Activated CD4-positive, alpha-beta T cell treated with anti-CD3 and anti-CD28 coated beads, Interleukin-2, amount 10 ng/mL, durations not matched to agents 24 days and 14 days (primary cell): ENCODE data around the gene MIEF1. TPM values are rescaled to one million over a fixed set of nuclear protein-coding genes. Genes with fewer than 3 reads are reported as not detected.

Source experiments
- DNase-seq: peaks from one replicate; pipeline ENCODE4 v3.0.0; 2022
- H3K27ac Mint-ChIP-seq: one replicate; pipeline ENCODE4 v1.8.0; 2022; ENCODE audit warnings: mild to moderate bottlenecking, mixed read lengths
- H3K27me3 Mint-ChIP-seq: one replicate; pipeline ENCODE4 v1.8.0; 2022; ENCODE audit warnings: mixed read lengths
- H3K36me3 Mint-ChIP-seq: one replicate; pipeline ENCODE4 v1.8.0; 2022; ENCODE audit warnings: low read depth, mild to moderate bottlenecking, mixed read lengths
- H3K4me1 Mint-ChIP-seq: one replicate; pipeline ENCODE4 v1.8.0; 2021; ENCODE audit warnings: mixed read lengths
- H3K4me3 Mint-ChIP-seq: one replicate; pipeline ENCODE4 v1.8.0; 2022; ENCODE audit warnings: mild to moderate bottlenecking, moderate library complexity, mixed read lengths
- H3K9me3 Mint-ChIP-seq: one replicate; pipeline ENCODE4 v1.8.0; 2021; ENCODE audit warnings: mixed read lengths
- intact Hi-C: fragments of 100-400 bp; cut with micrococcal nuclease; formaldehyde crosslinking; loops from one replicate; pipeline ENCODE4 v1.15.1; 2023
- total RNA-seq: library from RNA; stranded (reverse); gene quantifications from 2 replicates; pipeline ENCODE4 v1.2.3, GENCODE V29; 2022

Gene MIEF1
- total RNA-seq, 1 donor from 2014 or later: 54.8 TPM

- no peaks in the 10 kb centered on the region for H3K36me3 Mint-ChIP-seq
- intact Hi-C loops: no loop called here
- H3K27me3 Mint-ChIP-seq: peaks cover 3% of the 10 kb centered on the region
- no peak overlapping the region for H3K27ac Mint-ChIP-seq
- H3K9me3 Mint-ChIP-seq: no peaks in the 10 kb centered on the region
- DNase-seq: no peak
- peaks cover 11% of the 10 kb centered on the region for H3K4me1 Mint-ChIP-seq
- no peak overlapping the region for H3K4me3 Mint-ChIP-seq
Measured at GRCh38 chr22:39466228-39467006, 35.7 kb upstream of the MIEF1 start.

- H3K4me3 Mint-ChIP-seq: no peak overlapping the region
- intact Hi-C loops: no loop called here
- no peaks in the 10 kb centered on the region for H3K36me3 Mint-ChIP-seq
Measured at GRCh38 chr22:39467390-39467895, 34.6 kb upstream of the MIEF1 start.

GRCh38 chr22:39468487-39469325, 33.4 kb upstream of the MIEF1 start:
- DNase-seq: no peak
- H3K27ac Mint-ChIP-seq: no peak overlapping the region
- no peaks in the 10 kb centered on the region for H3K9me3 Mint-ChIP-seq
- H3K36me3 Mint-ChIP-seq: no peaks in the 10 kb centered on the region
- peaks cover 19% of the 10 kb centered on the region for H3K4me1 Mint-ChIP-seq
- H3K27me3 Mint-ChIP-seq: peaks cover 3% of the 10 kb centered on the region
- intact Hi-C loops: no loop called here
- H3K4me3 Mint-ChIP-seq: no peak overlapping the region

More at GRCh38 chr22:39467390-39467895, 34.6 kb upstream of the MIEF1 start:
- Mint-ChIP-seq H3K27ac (no peak overlapping the region), H3K9me3 (no peaks in the 10 kb centered on the region), H3K27me3 (peaks cover 3% of the 10 kb centered on the region), H3K4me1 (peaks cover 15% of the 10 kb centered on the region)
- no peak for DNase-seq

- peaks cover 19% of the 10 kb centered on the region for H3K4me1 Mint-ChIP-seq
- DNase-seq: no peak
- H3K36me3 Mint-ChIP-seq: no peaks in the 10 kb centered on the region
- no peak overlapping the region for H3K27ac Mint-ChIP-seq
- no peak overlapping the region for H3K4me3 Mint-ChIP-seq
- H3K9me3 Mint-ChIP-seq: no peaks in the 10 kb centered on the region
- H3K27me3 Mint-ChIP-seq: peaks cover 3% of the 10 kb centered on the region
- intact Hi-C loops: no loop called here
Measured at GRCh38 chr22:39469326-39469680, 32.8 kb upstream of the MIEF1 start.

- H3K27me3 Mint-ChIP-seq: peaks cover 3% of the 10 kb centered on the region
- no peak overlapping the region for H3K4me3 Mint-ChIP-seq
- no peak overlapping the region for H3K27ac Mint-ChIP-seq
- H3K36me3 Mint-ChIP-seq: no peaks in the 10 kb centered on the region
- no peaks in the 10 kb centered on the region for H3K9me3 Mint-ChIP-seq
- H3K4me1 Mint-ChIP-seq: peaks cover 19% of the 10 kb centered on the region
- intact Hi-C loops: no loop called here
- DNase-seq: no peak
Measured at GRCh38 chr22:39469681-39470450, 32.2 kb upstream of the MIEF1 start.

- H3K4me1 Mint-ChIP-seq: peaks cover 19% of the 10 kb centered on the region
- intact Hi-C loops: no loop called here
- no peak overlapping the region for H3K27ac Mint-ChIP-seq
- H3K4me3 Mint-ChIP-seq: no peak overlapping the region
- no peak for DNase-seq
- no peaks in the 10 kb centered on the region for H3K9me3 Mint-ChIP-seq
- H3K27me3 Mint-ChIP-seq: peaks cover 3% of the 10 kb centered on the region
- H3K36me3 Mint-ChIP-seq: no peaks in the 10 kb centered on the region
Measured at GRCh38 chr22:39470451-39471291, 31.4 kb upstream of the MIEF1 start.

- intact Hi-C loops: no loop called here
- no peaks in the 10 kb centered on the region for H3K9me3 Mint-ChIP-seq
- peaks cover 19% of the 10 kb centered on the region for H3K4me1 Mint-ChIP-seq
- H3K4me3 Mint-ChIP-seq: peak overlapping the region; percentile 10
- no peaks in the 10 kb centered on the region for H3K36me3 Mint-ChIP-seq
- H3K27ac Mint-ChIP-seq: peak overlapping the region; percentile 79
- peaks cover 3% of the 10 kb centered on the region for H3K27me3 Mint-ChIP-seq
- DNase-seq: peak; percentile 75
Measured at GRCh38 chr22:39471381-39472141, 30.5 kb upstream of the MIEF1 start.

- Mint-ChIP-seq H3K27ac (peak overlapping the region; percentile 32), H3K4me3 (no peak overlapping the region), H3K27me3 (peaks cover 3% of the 10 kb centered on the region), H3K4me1 (peaks cover 17% of the 10 kb centered on the region), H3K9me3 (no peaks in the 10 kb centered on the region), H3K36me3 (no peaks in the 10 kb centered on the region)
- intact Hi-C loops: no loop called here
- DNase-seq: no peak
Measured at GRCh38 chr22:39472570-39473556, 29.2 kb upstream of the MIEF1 start.

- Mint-ChIP-seq H3K4me1 (peaks cover 12% of the 10 kb centered on the region), H3K36me3 (no peaks in the 10 kb centered on the region), H3K27ac (no peak overlapping the region), H3K9me3 (no peaks in the 10 kb centered on the region), H3K27me3 (no peaks in the 10 kb centered on the region), H3K4me3 (no peak overlapping the region)
- intact Hi-C loops: no loop called here
- no peak for DNase-seq
Measured at GRCh38 chr22:39473851-39474250, 28.2 kb upstream of the MIEF1 start.

GRCh38 chr22:39474351-39475111, 27.6 kb upstream of the MIEF1 start:
- Mint-ChIP-seq H3K4me3 (no peak overlapping the region), H3K4me1 (peaks cover 12% of the 10 kb centered on the region), H3K27ac (no peak overlapping the region), H3K27me3 (no peaks in the 10 kb centered on the region), H3K36me3 (no peaks in the 10 kb centered on the region), H3K9me3 (no peaks in the 10 kb centered on the region)
- intact Hi-C loops: no loop called here
- DNase-seq: no peak

GRCh38 chr22:39475337-39475736, 26.8 kb upstream of the MIEF1 start:
- Mint-ChIP-seq H3K4me1 (peaks cover 12% of the 10 kb centered on the region), H3K36me3 (no peaks in the 10 kb centered on the region), H3K27me3 (no peaks in the 10 kb centered on the region), H3K4me3 (no peak overlapping the region), H3K9me3 (no peaks in the 10 kb centered on the region), H3K27ac (no peak overlapping the region)
- no peak for DNase-seq
- intact Hi-C loops: no loop called here
